Measurements from ENCODE around the gene ZNF37A. TPM values are rescaled to one million over a fixed set of nuclear protein-coding genes. Genes with fewer than 3 reads are reported as not detected.
A peak's percentile ranks its signal among the peaks of the same experiment; 100 is the strongest.
"Not testable (repeated sequence)": the region's sequence is repeated elsewhere in the genome, so short reads cannot be mapped to it uniquely, and the experiment has no call there.

The ZNF37A gene
- total RNA-seq, 4 donors from 2014 or later: 4.3 to 13.4 (median 8.7) TPM

DNA sequence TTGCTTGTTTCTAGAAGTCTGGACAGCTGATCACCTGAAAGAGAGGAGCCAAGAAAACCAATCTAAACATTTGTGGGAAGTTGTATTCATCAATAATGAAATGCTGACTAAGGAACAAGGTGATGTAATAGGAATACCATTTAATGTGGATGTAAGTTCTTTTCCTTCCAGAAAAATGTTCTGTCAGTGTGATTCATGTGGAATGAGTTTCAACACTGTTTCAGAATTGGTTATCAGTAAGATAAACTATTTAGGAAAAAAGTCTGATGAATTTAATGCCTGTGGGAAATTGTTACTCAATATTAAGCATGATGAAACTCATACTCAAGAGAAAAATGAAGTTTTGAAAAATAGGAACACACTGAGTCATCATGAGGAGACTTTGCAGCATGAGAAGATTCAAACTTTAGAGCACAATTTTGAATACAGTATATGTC is 39.8 kb upstream of the ZNF37A start:
- in situ Hi-C loops (cut with MboI; ENCODE audit: low sequenced_read_pairs in 4 of 4) (no loop called here), intact Hi-C loops (cut with DNase I; ENCODE audit: low total_unique reads) (no loop called here)
- peaks cover 9 to 68% of the 10 kb centered on the region in 2 donors for H3K36me3 ChIP-seq
- H3K9me3 ChIP-seq: peaks cover 0 to 25% (median 11%) of the 10 kb centered on the region in 3 donors
- peak overlapping the region in 1 of 4 donors; percentile 14 for H3K4me3 ChIP-seq
- DNase-seq (no peak), ATAC-seq (no peak)
- H3K27ac ChIP-seq: no peak overlapping the region
- H3K4me1 ChIP-seq: no peaks in the 10 kb centered on the region
- H3K27me3 ChIP-seq: no peaks in the 10 kb centered on the region
- no peak for TF ChIP-seq POLR2A (IDR thresholded peaks at IDR 0.05)
- TF ChIP-seq, protein P1, sequence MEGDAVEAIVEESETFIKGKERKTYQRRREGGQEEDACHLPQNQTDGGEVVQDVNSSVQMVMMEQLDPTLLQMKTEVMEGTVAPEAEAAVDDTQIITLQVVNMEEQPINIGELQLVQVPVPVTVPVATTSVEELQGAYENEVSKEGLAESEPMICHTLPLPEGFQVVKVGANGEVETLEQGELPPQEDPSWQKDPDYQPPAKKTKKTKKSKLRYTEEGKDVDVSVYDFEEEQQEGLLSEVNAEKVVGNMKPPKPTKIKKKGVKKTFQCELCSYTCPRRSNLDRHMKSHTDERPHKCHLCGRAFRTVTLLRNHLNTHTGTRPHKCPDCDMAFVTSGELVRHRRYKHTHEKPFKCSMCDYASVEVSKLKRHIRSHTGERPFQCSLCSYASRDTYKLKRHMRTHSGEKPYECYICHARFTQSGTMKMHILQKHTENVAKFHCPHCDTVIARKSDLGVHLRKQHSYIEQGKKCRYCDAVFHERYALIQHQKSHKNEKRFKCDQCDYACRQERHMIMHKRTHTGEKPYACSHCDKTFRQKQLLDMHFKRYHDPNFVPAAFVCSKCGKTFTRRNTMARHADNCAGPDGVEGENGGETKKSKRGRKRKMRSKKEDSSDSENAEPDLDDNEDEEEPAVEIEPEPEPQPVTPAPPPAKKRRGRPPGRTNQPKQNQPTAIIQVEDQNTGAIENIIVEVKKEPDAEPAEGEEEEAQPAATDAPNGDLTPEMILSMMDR (IDR thresholded peaks at IDR 0.05 in 4 of 5, conservative IDR thresholded peaks at IDR 0.05 in 1 of 5): no peak

GRCh38 chr10:38055274-38055894 is 38.8 kb upstream of the ZNF37A start:
- DNase-seq; ATAC-seq; intact Hi-C loops (cut with DNase I; ENCODE audit: low total_unique reads); in situ Hi-C loops (cut with MboI; ENCODE audit: low sequenced_read_pairs in 4 of 4); H3K4me1 ChIP-seq; H3K27ac ChIP-seq; H3K27me3 ChIP-seq: not testable (repeated sequence)
- Histone ChIP-seq H3K36me3 (peaks cover 9 to 75% of the 10 kb centered on the region in 2 donors), H3K4me3 (peak overlapping the region in 1 of 4 donors; percentile 14), H3K9me3 (peaks cover 0 to 25% (median 11%) of the 10 kb centered on the region in 3 donors)

GRCh38 chr10:38069663-38070062 is 24.5 kb upstream of the ZNF37A start:
- H3K9me3 ChIP-seq; H3K4me3 ChIP-seq; H3K27ac ChIP-seq; H3K36me3 ChIP-seq; H3K4me1 ChIP-seq; intact Hi-C loops (cut with DNase I; ENCODE audit: low total_unique reads); ATAC-seq; DNase-seq; in situ Hi-C loops (cut with MboI; ENCODE audit: low sequenced_read_pairs in 4 of 4); H3K27me3 ChIP-seq: not testable (repeated sequence)

DNA sequence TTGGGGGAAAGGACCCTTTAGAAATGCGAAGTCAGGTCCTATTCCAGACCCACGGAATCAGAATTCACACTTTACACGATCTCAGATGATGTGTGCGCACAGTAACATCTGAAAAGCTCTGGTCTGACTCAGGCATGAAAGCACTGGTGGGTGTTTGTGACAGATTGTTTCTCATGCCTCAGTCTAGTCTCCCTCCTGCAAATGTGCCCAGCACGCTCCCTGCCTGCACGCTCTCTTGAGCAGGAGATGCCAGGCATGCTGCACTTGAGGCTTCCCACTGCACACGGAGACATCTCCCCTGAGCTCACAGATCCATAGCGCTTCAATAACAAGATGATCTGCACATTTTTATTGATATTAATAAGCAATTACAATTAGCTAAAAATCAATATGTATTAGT is 23.6 kb upstream of the ZNF37A start:
- H3K4me1 ChIP-seq: no peaks in the 10 kb centered on the region
- ATAC-seq (no peak), DNase-seq (no peak)
- H3K4me3 ChIP-seq: no peak overlapping the region
- in situ Hi-C loops (cut with MboI; ENCODE audit: low sequenced_read_pairs in 4 of 4) (no loop called here), intact Hi-C loops (cut with DNase I; ENCODE audit: low total_unique reads) (no loop called here)
- TF ChIP-seq, protein P1 (IDR thresholded peaks at IDR 0.05 in 4 of 5, conservative IDR thresholded peaks at IDR 0.05 in 1 of 5): no peak
- TF ChIP-seq POLR2A (IDR thresholded peaks at IDR 0.05): no peak
- H3K36me3 ChIP-seq: no peaks in the 10 kb centered on the region
- no peaks in the 10 kb centered on the region for H3K9me3 ChIP-seq
- no peaks in the 10 kb centered on the region for H3K27me3 ChIP-seq
- no peak overlapping the region for H3K27ac ChIP-seq

- Histone ChIP-seq H3K36me3 (no peaks in the 10 kb centered on the region), H3K4me3 (no peak overlapping the region), H3K27ac (no peak overlapping the region), H3K4me1 (no peaks in the 10 kb centered on the region), H3K27me3 (no peaks in the 10 kb centered on the region), H3K9me3 (no peaks in the 10 kb centered on the region)
- TF ChIP-seq POLR2A (IDR thresholded peaks at IDR 0.05): no peak
- TF ChIP-seq, protein P1 (IDR thresholded peaks at IDR 0.05 in 4 of 5, conservative IDR thresholded peaks at IDR 0.05 in 1 of 5): no peak
- intact Hi-C loops (cut with DNase I; ENCODE audit: low total_unique reads): no loop called here
- in situ Hi-C loops (cut with MboI; ENCODE audit: low sequenced_read_pairs in 4 of 4): no loop called here
- ATAC-seq (no peak), DNase-seq (no peak)
Measured at GRCh38 chr10:38072552-38072951, 21.6 kb upstream of the ZNF37A start.

GRCh38 chr10:38076687-38077086 is 17.4 kb upstream of the ZNF37A start:
- in situ Hi-C loops (cut with MboI; ENCODE audit: low sequenced_read_pairs in 4 of 4) (loop anchor here in 1 of 4 donors (25.0 kb wide), 2 partner anchors 114 to 214 kb away; partner anchors contain the start of gene ZNF248), intact Hi-C loops (cut with DNase I; ENCODE audit: low total_unique reads) (no loop called here)
- Histone ChIP-seq H3K27me3 (no peaks in the 10 kb centered on the region), H3K9me3 (no peaks in the 10 kb centered on the region), H3K36me3 (no peaks in the 10 kb centered on the region), H3K27ac (no peak overlapping the region), H3K4me3 (no peak overlapping the region), H3K4me1 (no peaks in the 10 kb centered on the region)
- TF ChIP-seq, protein P1 (IDR thresholded peaks at IDR 0.05 in 4 of 5, conservative IDR thresholded peaks at IDR 0.05 in 1 of 5): no peak
- TF ChIP-seq POLR2A (IDR thresholded peaks at IDR 0.05): no peak
- ATAC-seq (no peak), DNase-seq (no peak)

DNA sequence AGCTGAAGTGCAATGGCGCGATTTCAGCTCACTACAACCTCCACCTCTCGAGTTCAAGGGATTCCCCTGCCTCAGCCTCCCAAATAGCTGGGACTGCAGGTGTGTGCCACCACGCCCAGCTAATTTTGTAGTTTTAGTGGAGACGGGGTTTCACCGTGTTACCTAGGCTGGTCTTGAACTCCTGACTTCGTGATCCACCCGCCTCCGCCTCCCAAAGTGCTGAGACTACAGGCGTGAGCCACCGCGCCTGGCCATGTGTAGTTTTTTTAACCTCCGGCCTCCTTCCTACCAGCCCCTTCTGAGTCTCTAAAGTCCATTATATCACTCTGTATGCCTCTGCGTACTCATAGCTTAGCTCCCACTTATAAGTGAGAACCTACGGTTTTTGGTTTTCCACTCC is 819 bp upstream of the ZNF37A start:
- DNase-seq; intact Hi-C loops (cut with DNase I; ENCODE audit: low total_unique reads); H3K9me3 ChIP-seq; H3K27me3 ChIP-seq; ATAC-seq: not testable (repeated sequence)
- H3K4me3 ChIP-seq: peak overlapping the region; percentile 72 to 92 (median 89)
- H3K27ac ChIP-seq: peak overlapping the region; percentile 83 to 87 (median 86)
- peaks cover 0 to 28% of the 10 kb centered on the region in 2 donors for H3K36me3 ChIP-seq
- in situ Hi-C loops (cut with MboI; ENCODE audit: low sequenced_read_pairs in 4 of 4): loop anchor here in 3 of 4 donors (10.0 to 25.0 kb wide), 4 partner anchors 119 to 239 kb away; partner anchors contain the start of genes ZNF248 (in 3 of the 3) and ZNF25 (in 2 of the 3)
- peaks cover 8 to 12% of the 10 kb centered on the region in 2 donors for H3K4me1 ChIP-seq
